Activated T-helper 1 cell treated with anti-CD3 and anti-CD28 coated beads, Interleukin-12 subunit alpha, Interleukin-12 subunit beta, Interleukin-2, Interleukin-4 antibody, amounts not matched to agents 30 ng/mL and 10 ng/mL and 1 ng/mL, durations not matched to agents 14 hours and 24 hours and 36 hours (primary cell): Measurements from ENCODE around the gene CEACAM18. TPM values are rescaled to one million over a fixed set of nuclear protein-coding genes. Genes with fewer than 3 reads are reported as not detected.

ENCODE experiments used
- DNase-seq: peaks from one replicate; pipeline ENCODE4 v3.0.0; 2021; ENCODE audit warnings: low spot score
- H3K27ac Mint-ChIP-seq: one replicate; pipeline ENCODE4 v1.8.0; 2021; ENCODE audit warnings: mild to moderate bottlenecking, mixed read lengths
- H3K27me3 Mint-ChIP-seq: one replicate; pipeline ENCODE4 v1.8.0; 2022; ENCODE audit warnings: mild to moderate bottlenecking, moderate library complexity, mixed read lengths; ENCODE audit not compliant: insufficient read depth
- H3K36me3 Mint-ChIP-seq: one replicate; pipeline ENCODE4 v1.8.0; 2021; ENCODE audit warnings: low read depth, mixed read lengths
- H3K4me1 Mint-ChIP-seq: one replicate; pipeline ENCODE4 v1.8.0; 2021; ENCODE audit warnings: low read depth, mixed read lengths
- H3K4me3 Mint-ChIP-seq: one replicate; pipeline ENCODE4 v1.8.0; 2021; ENCODE audit warnings: mild to moderate bottlenecking, moderate library complexity, mixed read lengths
- H3K9me3 Mint-ChIP-seq: one replicate; pipeline ENCODE4 v1.8.0; 2021; ENCODE audit warnings: mixed read lengths
- intact Hi-C: fragments of 100-400 bp; cut with micrococcal nuclease; formaldehyde crosslinking; loops from one replicate; pipeline ENCODE4 v1.15.1; 2024
- total RNA-seq: library from RNA; stranded (reverse); gene quantifications from 2 replicates; pipeline ENCODE4 v1.2.3, GENCODE V29; 2022

CEACAM18 gene
- total RNA-seq, 1 donor from 2014 or later: not detected

GRCh38 chr19:51507640-51508058, 29.3 kb downstream of the CEACAM18 start:
- H3K4me3 Mint-ChIP-seq: no peak overlapping the region
- peaks cover 14% of the 10 kb centered on the region for H3K27me3 Mint-ChIP-seq
- peaks cover 25% of the 10 kb centered on the region for H3K4me1 Mint-ChIP-seq
- peaks cover 14% of the 10 kb centered on the region for H3K9me3 Mint-ChIP-seq
- H3K36me3 Mint-ChIP-seq: no peaks in the 10 kb centered on the region
- no peak for DNase-seq
- intact Hi-C loops: no loop called here
- no peak overlapping the region for H3K27ac Mint-ChIP-seq

- intact Hi-C loops: no loop called here
- peaks cover 13% of the 10 kb centered on the region for H3K9me3 Mint-ChIP-seq
- H3K27ac Mint-ChIP-seq: no peak overlapping the region
Measured at GRCh38 chr19:51508059-51508733, 29.9 kb downstream of the CEACAM18 start.

GRCh38 chr19:51509823-51510660, 31.7 kb downstream of the CEACAM18 start:
- Mint-ChIP-seq H3K4me1 (peaks cover 24% of the 10 kb centered on the region), H3K36me3 (no peaks in the 10 kb centered on the region), H3K9me3 (no peaks in the 10 kb centered on the region), H3K27ac (no peak overlapping the region), H3K27me3 (peaks cover 26% of the 10 kb centered on the region), H3K4me3 (no peak overlapping the region)
- intact Hi-C loops: no loop called here
- no peak for DNase-seq

More at GRCh38 chr19:51508059-51508733, 29.9 kb downstream of the CEACAM18 start:
- Mint-ChIP-seq H3K36me3 (no peaks in the 10 kb centered on the region), H3K4me3 (no peak overlapping the region), H3K27me3 (peaks cover 18% of the 10 kb centered on the region), H3K4me1 (peaks cover 21% of the 10 kb centered on the region)
- no peak for DNase-seq

GRCh38 chr19:51511353-51511752, 33.0 kb downstream of the CEACAM18 start:
- intact Hi-C loops: no loop called here

GRCh38 chr19:51513968-51514367, 35.6 kb downstream of the CEACAM18 start:
- Mint-ChIP-seq H3K27me3 (peaks cover 26% of the 10 kb centered on the region), H3K36me3 (no peaks in the 10 kb centered on the region), H3K9me3 (peaks cover 11% of the 10 kb centered on the region), H3K4me1 (peaks cover 17% of the 10 kb centered on the region), H3K4me3 (no peak overlapping the region), H3K27ac (no peak overlapping the region)
- intact Hi-C loops: no loop called here
- no peak for DNase-seq

More at GRCh38 chr19:51511353-51511752, 33.0 kb downstream of the CEACAM18 start:
- Mint-ChIP-seq H3K4me1 (peaks cover 17% of the 10 kb centered on the region), H3K4me3 (no peak overlapping the region), H3K36me3 (no peaks in the 10 kb centered on the region), H3K9me3 (no peaks in the 10 kb centered on the region), H3K27me3 (peaks cover 26% of the 10 kb centered on the region), H3K27ac (no peak overlapping the region)
- no peak for DNase-seq

- DNase-seq: peak; percentile 15
- intact Hi-C loops: loop anchor here (1.0 to 5.0 kb wide), 5 partner anchors 42 to 176 kb away; partner anchors contain the start of gene SIGLEC10
- Mint-ChIP-seq H3K27ac (no peak overlapping the region), H3K9me3 (peaks cover 11% of the 10 kb centered on the region), H3K4me3 (no peak overlapping the region), H3K27me3 (peaks cover 26% of the 10 kb centered on the region), H3K4me1 (peaks cover 17% of the 10 kb centered on the region), H3K36me3 (no peaks in the 10 kb centered on the region)
Measured at GRCh38 chr19:51514866-51515481, 36.6 kb downstream of the CEACAM18 start.

- no peak overlapping the region for H3K27ac Mint-ChIP-seq
- no peaks in the 10 kb centered on the region for H3K36me3 Mint-ChIP-seq
- H3K27me3 Mint-ChIP-seq: peaks cover 18% of the 10 kb centered on the region
Measured at GRCh38 chr19:51520728-51521127, 42.4 kb downstream of the CEACAM18 start.

GRCh38 chr19:51521357-51521756, 43.0 kb downstream of the CEACAM18 start:
- Mint-ChIP-seq H3K27me3 (peaks cover 21% of the 10 kb centered on the region), H3K4me1 (peaks cover 6% of the 10 kb centered on the region), H3K9me3 (peaks cover 11% of the 10 kb centered on the region), H3K27ac (no peak overlapping the region), H3K36me3 (no peaks in the 10 kb centered on the region), H3K4me3 (no peak overlapping the region)
- intact Hi-C loops: no loop called here
- DNase-seq: no peak

More at GRCh38 chr19:51520728-51521127, 42.4 kb downstream of the CEACAM18 start:
- intact Hi-C loops: no loop called here
- no peak overlapping the region for H3K4me3 Mint-ChIP-seq
- peaks cover 11% of the 10 kb centered on the region for H3K9me3 Mint-ChIP-seq
- no peak for DNase-seq
- peaks cover 6% of the 10 kb centered on the region for H3K4me1 Mint-ChIP-seq

GRCh38 chr19:51521781-51522180, 43.4 kb downstream of the CEACAM18 start:
- H3K4me1 Mint-ChIP-seq: peaks cover 6% of the 10 kb centered on the region
- H3K27me3 Mint-ChIP-seq: peaks cover 22% of the 10 kb centered on the region
- H3K4me3 Mint-ChIP-seq: no peak overlapping the region
- DNase-seq: no peak
- peaks cover 11% of the 10 kb centered on the region for H3K9me3 Mint-ChIP-seq
- intact Hi-C loops: no loop called here
- H3K36me3 Mint-ChIP-seq: no peaks in the 10 kb centered on the region
- no peak overlapping the region for H3K27ac Mint-ChIP-seq

GRCh38 chr19:51524666-51525264, 46.4 kb downstream of the CEACAM18 start:
- Mint-ChIP-seq H3K9me3 (no peaks in the 10 kb centered on the region), H3K27me3 (peaks cover 26% of the 10 kb centered on the region), H3K36me3 (no peaks in the 10 kb centered on the region), H3K4me1 (peaks cover 6% of the 10 kb centered on the region), H3K4me3 (no peak overlapping the region), H3K27ac (no peak overlapping the region)
- intact Hi-C loops: no loop called here
- DNase-seq: no peak

- Mint-ChIP-seq H3K4me3 (no peak overlapping the region), H3K4me1 (peaks cover 6% of the 10 kb centered on the region), H3K27me3 (peaks cover 26% of the 10 kb centered on the region), H3K27ac (no peak overlapping the region), H3K36me3 (no peaks in the 10 kb centered on the region), H3K9me3 (no peaks in the 10 kb centered on the region)
- intact Hi-C loops: no loop called here
- DNase-seq: no peak
Measured at GRCh38 chr19:51525651-51526050, 47.3 kb downstream of the CEACAM18 start.

- Mint-ChIP-seq H3K4me3 (no peak overlapping the region), H3K27ac (no peak overlapping the region), H3K9me3 (no peaks in the 10 kb centered on the region), H3K4me1 (no peaks in the 10 kb centered on the region), H3K36me3 (no peaks in the 10 kb centered on the region), H3K27me3 (peaks cover 24% of the 10 kb centered on the region)
- intact Hi-C loops: no loop called here
- no peak for DNase-seq
Measured at GRCh38 chr19:51529301-51529700, 51.0 kb downstream of the CEACAM18 start.
